Ecto neural progenitor cell (in vitro differentiated cells): ENCODE results near the gene RTCA.
"Not testable (repeated sequence)": the region's sequence is repeated elsewhere in the genome, so short reads cannot be mapped to it uniquely, and the experiment has no call there.

Experiments used
- DNase-seq: peaks from one replicate; pipeline ENCODE4 v3.0.0-alpha.2; 2018; ENCODE audit warnings: low spot score

Gene RTCA

DNA sequence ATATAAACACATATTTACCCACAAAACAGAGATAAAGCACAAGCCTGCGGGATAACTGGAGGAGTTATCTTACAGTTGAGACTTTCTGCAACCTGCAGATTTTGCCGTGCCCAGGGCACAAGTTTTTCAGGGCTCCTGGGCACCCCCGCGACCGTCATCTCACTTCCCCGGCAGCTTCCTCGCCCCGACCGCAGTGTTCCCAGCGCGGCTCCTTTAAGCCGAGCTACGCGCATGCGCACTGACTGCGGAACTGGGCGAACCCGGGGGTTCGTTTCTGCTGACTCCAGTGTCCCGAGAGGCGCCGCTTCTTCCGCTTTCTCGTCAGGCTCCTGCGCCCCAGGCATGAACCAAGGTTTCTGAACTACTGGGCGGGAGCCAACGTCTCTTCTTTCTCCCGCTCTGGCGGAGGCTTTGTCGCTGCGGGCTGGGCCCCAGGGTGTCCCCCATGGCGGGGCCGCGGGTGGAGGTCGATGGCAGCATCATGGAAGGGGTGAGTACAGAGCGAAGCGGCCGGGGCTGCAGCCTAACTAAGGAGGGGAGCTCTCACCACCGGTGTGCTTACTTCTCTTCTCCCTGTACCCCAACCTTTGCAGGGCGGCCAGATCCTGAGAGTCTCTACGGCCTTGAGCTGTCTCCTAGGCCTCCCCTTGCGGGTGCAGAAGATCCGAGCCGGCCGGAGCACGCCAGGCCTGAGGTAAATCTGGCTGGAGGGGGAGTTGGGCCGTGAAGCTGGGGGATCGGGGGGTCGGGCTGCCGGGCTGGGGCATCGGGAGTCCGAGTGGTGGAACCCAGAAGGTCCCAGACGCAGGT is at the start of gene RTCA:
Gene RTCA, plus strand, starts transcription at position 286 of the 810 bp plus-strand sequence. Its CDS starts 160 bp downstream, at position 446.
- peak; percentile 95 for DNase-seq

DNA sequence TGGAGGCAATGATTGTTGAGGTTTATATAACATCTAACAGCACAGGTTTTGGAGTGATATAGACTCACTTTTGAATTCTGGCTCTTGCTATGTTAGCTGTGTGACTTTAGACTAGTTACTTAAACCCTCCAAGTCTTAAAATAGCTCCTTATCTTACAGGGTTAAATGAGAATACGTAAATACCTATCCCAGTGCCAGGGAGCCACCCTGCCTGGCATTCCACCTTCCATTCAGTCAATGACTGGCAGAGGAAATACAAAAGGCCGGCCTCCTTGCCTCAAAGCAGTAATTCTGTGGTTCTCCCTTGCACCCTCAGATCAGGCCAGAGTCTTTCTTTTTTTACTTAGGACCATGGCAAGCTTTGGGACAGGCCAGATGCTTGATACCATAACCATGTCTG is 48.2 kb upstream of the RTCA start:
- DNase-seq = no peak

DNA sequence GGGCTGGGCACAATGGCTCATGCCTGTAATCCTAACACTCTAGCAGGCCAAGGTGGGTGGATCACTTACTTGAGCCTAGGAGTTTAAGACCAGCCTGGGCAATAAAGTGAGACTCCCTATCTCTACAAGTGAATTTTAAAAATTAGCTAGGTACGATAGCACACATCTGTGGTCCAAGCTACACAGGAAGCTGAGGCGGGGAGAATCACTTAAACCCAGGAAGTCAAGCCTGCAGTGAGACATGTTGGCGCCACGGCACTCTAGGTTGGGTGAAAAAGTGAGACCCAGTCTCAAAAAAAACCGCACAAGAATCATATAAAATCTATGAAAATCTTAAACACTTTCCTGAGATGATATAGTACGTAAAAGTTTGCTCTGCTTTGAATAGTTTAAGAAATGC is 46.6 kb upstream of the RTCA start:
- DNase-seq = no peak

DNA sequence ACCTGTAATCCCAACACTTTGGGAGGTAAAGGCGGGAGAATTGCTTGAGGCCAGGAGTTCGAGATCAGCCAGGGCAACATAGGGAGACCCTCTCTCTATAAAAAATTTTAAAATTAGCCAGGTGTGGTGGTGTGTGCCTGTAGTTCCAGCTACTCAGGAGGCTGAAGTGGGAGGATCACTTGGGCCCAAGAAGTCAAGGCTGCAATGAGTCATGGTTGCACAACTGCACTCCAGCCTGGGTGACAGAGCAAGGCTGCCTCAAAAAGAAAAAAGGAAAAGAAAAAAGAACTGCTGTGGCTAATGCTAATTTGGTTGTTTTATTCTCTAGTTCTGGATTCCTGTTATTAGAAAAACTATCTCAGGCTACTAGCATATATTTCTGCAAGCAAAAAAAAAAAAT is 46.1 kb upstream of the RTCA start:
- no peak for DNase-seq

DNA sequence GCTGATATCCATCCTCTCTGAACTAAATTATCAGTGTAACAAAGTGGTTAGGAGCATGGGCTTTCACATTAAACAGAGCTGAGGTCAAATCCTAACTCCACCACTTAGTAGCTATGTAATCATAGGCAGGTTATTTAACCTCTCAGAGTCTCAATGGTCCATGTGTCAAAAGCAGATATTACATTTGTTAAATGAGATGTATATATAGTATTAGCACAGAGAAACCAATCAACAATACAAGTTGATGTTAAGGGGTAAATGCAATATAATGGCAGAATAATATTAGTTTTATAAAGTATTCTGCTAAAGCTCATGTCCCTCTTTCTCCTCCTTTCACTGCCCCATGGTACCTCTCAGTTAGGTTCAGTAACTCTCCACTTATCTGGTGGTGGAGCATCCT is 43.6 kb upstream of the RTCA start:
- no peak for DNase-seq

DNA sequence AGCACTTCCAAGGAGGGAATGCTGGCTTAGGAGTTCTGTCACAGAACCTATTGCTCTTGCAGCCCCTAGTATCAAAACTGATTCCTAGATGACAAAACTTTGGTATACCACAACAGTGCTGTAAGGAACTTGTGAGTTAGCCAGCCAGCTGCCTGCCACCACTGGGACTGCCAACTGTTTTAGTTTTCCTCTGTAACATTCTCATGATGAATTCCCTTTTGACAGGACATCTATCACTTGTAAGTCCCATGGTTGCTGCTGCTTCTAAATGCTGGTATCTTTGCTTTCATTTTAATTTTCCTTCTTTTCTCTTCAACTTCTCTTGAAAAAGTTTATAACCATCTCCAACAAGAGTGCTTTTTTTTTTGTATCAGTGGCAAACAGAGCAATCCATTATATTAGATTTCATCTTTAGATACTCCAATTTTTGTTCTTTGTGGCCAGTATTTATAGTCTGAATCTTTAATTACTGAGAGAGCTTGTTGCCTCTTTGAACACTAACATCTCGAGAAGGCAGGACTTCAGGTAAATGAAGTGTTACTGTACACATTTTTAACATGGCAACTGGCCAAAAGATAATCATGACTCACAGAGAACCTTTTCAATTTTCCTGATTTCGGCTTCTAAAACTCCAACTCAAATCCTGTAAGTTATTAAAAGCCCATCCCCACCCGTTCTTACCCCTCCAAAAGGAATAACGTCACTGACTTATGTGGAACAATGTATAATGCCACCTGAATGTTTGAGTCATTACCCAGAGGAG is 36.2 kb upstream of the RTCA start:
- DNase-seq = no peak

DNA sequence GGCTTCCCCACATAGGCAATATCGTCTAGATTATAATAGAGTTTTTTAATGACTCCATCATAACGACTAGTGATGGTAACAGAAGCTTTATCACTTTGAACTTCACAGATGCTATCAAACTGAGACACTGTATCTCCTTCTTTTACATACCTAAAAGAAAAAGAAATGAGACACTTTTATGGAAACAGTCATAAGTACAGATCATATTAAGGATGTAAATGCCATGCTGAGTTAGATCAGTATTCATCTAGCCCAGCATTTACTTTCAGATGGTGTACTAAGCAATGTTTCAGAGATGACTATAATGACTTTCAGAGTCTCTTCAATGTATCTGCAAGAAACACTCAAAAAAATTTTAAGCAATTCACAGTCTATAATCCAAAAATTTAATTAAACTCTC is 35.3 kb upstream of the RTCA start:
- DNase-seq = no peak

DNA sequence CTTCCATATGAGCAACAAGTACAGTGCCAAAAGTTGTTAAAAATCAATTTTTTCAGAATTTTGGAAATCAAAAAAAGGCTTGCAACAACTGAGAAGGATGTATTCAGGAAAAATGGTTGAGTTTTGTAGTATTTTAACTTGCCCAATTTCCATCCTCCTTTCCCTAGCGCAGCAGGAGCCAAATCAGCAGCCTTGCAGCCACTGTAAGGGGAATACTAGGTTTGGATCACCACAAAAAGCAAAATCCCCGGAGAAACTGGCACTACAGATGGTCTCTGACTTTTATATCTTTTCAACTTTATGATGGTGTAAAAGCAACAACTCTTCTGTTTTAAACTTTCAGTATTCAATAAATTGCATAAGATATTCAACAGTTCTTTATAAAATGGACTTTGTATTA is 34.3 kb upstream of the RTCA start:
- no peak for DNase-seq

DNA sequence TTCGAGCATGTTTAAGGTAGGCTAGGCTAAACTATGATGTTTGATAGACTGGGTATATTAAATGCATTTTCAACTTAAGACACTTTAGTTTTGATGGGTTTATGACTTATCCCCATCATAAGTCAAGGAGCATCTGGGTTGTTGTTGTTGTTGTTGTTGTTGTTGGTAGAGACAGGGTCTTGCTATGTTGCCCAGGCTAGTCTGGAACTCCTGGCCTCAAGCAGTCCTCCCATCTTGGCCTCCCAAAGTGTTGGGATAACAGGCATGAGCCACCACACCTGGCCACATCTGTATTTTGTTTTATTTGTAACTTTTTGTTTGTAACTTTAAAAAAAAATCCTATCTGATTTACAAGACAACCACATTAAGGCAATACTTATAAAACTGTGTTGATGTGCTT is 33.9 kb upstream of the RTCA start:
- DNase-seq = no peak

DNA sequence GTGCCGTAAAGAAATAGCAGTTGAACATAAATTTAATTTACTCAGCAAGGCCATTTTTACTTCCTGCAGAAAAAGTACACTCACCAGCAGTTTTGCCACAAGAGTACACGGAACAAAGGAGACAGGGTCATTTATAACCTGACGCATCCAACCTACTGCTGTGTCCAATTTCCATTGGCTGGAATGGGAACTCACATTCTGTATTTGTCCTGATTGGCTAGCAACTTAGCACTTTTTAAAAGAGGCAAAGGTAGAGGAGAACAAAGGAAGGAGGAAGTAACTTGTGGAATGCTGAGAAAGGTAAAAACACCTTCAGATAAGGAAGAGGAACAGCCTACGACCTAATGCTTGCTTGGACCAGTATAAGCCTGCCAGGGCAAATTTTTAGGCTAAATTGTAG is 32.5 kb upstream of the RTCA start:
- not testable (repeated sequence) for DNase-seq

DNA sequence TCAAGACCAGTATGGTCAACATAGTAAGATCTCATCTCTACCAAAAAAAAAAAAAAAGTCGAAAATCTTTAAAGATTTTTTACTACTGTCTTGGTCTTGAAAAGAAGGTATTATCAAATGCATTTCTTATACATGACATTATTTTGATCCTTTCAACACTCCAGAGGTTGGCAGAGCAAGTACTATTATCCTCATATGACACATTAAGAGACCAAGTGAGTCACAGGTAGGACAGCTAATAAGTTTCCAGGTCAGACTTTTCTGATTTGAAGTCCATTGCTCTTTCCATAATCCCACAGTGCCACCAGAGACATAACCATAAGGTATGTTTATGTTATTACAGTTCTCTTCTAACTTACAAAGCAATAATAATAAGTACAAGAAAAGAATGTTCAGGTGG is 31.6 kb upstream of the RTCA start:
- no peak for DNase-seq

DNA sequence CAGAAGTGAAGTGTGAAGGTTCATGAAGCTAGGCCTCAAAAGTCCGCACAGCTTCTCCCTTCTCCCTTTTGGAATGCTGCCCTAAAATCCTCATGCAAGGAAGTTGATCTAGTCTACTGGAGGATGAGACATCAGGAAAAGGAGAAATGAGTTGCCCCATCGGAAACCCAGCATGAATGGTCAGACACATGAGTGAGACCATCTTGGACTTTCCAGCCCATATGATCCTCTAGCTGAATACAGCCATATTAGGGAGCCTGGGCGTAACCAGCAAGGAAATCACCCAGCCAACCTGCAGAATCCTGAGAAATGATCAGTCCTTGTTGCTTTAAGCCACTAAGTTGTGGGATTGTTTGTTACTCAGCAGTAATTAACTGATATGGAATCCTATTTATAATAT is 28.9 kb upstream of the RTCA start:
- no peak for DNase-seq

DNA sequence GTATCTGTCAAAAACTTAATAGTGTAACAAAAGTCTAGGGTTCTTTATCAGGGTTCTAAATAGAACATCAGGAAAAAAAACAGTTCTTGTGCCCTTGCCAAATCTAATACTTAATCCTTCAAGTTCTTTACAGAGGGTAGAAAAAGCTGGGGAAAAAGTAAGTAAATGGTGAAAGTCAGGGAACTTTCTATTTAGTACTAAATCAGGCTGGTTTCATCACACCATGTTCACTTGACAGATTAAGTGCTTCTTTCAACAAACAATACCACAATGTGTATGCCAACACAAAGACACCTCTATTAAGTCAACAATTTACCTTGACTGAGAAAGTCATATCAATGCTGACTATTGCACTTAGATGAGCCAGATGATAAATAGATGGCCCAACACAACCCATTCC is 26.1 kb upstream of the RTCA start:
- no peak for DNase-seq

DNA sequence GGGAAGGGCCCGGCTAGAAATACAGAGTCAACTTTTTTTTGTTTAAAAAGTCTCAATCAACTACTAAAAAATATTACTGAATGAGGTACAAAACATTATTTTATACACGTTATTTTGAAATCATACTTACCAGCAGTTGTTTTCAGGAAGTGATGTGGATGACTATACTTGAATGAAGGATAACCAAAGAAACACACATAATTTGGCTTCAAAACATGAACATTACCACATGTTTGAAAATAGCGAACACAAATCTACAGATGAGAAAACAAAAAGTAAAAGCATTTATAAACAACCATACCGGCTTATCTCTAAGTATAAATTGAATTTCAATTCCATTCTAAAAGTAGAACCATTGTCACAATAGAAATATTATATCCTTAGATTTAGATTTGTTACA is 25.4 kb upstream of the RTCA start:
- no peak for DNase-seq

DNA sequence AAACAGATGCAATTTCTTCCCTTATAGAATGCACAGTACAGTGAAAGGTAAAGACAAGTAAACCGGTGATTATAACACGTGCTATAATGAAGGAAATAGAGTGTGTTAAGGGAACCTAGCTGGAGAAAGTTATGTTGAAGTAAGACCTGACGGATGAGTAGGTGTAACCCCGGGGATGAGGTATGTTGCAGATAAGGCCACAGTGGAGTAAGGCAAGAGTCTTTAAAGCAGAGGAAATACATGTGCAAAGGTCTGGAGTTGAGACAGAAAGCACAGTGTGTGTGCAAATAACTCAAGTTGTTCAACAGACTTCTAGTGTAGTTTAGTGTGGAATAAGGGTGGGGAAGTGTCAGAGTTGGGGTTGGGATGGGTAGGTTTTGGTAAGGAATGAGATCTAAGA is 19.3 kb upstream of the RTCA start:
- no peak for DNase-seq

DNA sequence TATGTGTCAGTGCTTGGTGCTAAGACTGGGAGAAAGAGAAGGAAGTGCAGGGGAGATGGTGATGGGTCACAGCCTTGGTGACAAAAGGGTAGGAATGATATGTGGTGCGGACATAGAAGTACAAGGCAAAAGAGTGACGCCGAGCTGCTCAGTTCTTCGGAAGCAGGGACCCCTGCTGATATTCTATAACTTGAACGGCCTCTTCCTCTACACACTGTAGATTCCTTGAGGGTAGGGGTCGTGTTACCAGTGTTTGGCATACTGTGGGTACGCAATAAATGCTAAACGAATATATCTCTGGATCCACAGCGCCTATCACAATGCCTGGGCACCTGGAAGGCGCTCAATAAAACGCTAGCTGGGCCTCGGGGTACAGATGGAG is 16.9 kb upstream of the RTCA start:
- DNase-seq = no peak

DNA sequence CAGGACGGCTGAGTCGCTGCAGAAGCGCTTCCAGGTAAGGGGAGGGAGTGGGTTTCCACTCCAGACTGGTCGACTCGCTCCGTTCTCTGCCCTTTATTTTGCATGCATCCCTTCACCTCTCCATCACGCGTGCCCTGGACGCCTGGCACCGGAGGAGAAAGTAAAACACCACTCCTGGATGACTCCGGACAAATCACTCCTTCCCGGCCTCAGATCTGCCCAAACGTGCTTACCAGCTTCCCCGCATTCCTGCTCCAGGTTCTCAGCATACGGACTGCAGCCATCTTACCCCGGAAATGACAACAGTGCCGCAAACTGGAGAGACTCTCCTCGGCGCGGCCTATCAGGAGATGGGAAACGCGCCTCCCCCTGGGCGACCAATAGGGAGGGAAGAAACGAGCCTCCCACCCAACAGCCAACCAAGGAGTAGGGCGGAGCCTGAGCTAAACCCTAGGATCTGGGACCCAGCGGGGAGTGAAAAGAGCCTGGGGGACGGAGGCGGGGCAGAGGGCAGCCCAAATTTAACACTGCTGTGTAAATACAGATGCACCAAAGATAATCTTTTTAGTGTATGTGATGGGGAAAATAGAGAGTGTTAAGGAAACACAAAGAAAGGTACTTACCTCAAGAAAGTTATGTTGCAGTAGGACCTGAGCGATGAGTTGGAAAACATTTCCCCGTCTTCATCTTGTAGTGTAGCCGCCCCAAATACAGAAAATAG is 16.3 kb upstream of the RTCA start, which contains the start of gene DBT:
Gene DBT, minus strand, starts transcription at position 298 of the 721 bp plus-strand sequence. Its CDS starts 14 bp downstream, at position 284.
- DNase-seq = peak; percentile 97

DNA sequence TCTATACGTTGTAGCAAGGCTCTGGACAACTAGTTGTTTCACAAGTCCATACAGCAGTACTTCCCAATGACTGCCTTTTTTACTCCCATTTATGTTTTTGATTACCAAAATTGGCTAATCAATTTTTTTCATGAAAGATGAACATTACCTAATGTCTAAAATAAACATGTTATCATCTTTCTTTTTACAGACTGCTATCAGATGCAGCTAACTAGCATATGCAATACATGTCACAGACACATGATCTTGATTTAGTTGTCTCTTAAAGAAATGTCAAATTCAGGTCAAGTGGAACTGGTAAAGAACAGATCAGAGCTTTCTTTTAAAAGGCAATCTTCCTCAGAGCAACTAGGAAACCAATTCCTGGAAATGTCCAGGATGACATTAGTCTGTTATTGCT is 15.8 kb upstream of the RTCA start:
- no peak for DNase-seq

DNA sequence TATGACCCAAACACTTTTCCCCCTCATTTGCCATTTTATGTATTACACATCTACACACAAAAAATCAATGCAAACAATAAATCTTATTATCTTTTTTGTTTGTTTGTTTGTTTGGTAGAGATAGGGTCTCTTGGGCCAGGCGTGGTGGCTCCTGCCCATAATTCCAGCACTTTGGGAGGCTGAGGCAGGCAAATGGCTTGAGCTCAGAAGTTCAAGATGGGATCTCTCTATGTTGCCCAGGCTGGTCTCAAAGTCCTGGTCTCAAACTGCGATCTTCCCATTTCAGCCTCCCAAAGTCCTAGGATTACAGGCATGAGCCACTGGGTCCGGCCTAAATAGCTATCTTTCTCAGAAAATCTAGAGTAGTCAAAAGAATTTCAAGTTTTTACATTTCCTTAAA is 15.2 kb upstream of the RTCA start:
- no peak for DNase-seq

DNA sequence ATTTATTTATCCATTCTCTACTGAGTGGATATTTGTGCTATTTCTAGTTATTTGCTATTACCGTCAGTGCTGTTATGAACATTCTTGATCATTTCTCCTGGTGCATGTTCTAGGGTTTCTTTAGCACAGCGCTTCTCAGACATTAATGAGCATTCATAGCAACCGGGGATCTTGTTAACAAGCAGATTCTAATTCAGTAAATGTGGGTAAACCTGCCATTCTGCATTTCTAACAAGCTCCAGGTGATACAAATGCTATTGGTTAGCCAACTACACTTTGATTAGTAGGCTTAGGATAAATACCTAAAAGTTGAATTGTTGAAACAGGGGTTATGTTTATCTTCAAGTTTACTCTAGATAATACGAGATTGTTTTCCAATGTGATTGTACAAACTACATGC is 13.1 kb upstream of the RTCA start:
- no peak for DNase-seq

DNA sequence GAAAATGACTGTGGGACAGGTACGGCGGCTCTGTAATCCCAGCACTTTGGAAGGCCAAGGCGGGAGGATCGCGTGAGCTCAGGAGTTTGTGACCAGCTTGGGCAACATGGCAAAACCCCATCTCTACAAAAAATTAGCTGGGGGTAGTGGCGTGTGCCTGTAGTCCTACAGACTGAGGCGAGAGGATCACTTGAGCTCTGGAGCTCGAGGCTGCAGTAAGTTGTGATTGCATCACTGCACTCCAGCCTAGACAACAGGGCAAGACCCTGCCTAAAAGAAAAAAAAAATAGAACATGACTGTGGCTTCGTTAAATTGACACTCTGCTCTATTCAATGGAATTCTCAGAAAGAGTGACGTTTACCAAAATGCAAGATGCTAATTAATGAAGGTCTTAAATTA is 12.5 kb upstream of the RTCA start:
- no peak for DNase-seq

DNA sequence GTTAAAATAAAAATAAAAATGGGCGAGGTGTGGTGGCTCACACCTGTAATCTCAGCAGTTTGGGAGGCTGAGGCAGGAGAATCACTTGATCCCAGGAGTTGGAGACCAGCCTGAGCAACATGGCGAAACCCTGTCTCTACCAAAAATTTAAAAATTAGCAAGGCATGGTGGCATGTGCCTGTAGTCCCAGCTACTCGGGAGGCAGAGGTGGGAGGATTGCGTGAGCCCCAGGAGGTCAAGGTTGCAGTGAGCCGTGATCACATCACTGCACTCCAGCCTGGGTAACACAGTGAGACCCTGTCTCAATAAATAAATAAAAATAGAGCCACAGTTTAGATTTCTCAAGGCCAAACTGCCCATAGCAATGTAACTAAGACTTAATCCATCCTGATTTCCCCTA is 9.7 kb upstream of the RTCA start:
- DNase-seq = not testable (repeated sequence)

DNA sequence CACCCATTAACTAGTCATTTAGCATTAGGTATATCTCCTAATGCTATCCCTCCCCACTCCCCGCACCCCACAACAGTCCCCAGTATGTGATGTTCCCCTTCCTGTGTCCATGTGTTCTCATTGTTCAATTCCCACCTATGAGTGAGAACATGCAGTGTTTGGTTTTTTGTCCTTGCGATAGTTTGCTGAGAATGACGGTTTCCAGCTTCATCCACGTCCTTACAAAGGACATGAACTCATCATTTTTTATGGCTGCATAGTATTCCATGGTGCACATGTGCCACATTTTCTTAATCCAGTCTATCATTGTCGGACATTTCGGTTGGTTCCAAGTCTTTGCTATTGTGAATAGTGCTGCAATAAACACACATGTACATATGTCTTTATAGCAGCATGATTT is 7.6 kb upstream of the RTCA start:
- DNase-seq = not testable (repeated sequence)
